IPS-20b (cell line): ENCODE results near the gene IRX4.
"Not testable (repeated sequence)": the region's sequence is repeated elsewhere in the genome, so short reads cannot be mapped to it uniquely, and the experiment has no call there.

Experiments used
- H3K27ac ChIP-seq: one replicate; pipeline ENCODE4 v1.5.1; 2013; ENCODE audit warnings: low read length
- H3K27me3 ChIP-seq: 2 replicates; pipeline ENCODE4 v1.6.1; 2013; ENCODE audit warnings: mild to moderate bottlenecking, low read length, inconsistent platforms; ENCODE audit not compliant: insufficient read depth
- H3K36me3 ChIP-seq: 2 replicates; pipeline ENCODE4 v1.6.1; 2013; ENCODE audit warnings: low read depth, mild to moderate bottlenecking, inconsistent platforms, low read length, moderate library complexity; ENCODE audit not compliant: insufficient read depth
- H3K4me1 ChIP-seq: 2 replicates; pipeline ENCODE4 v1.6.1; 2013; ENCODE audit warnings: mild to moderate bottlenecking, control low read depth, inconsistent platforms, low read length, moderate library complexity; ENCODE audit not compliant: insufficient read depth
- H3K4me3 ChIP-seq: 2 replicates; pipeline ENCODE4 v1.5.1; 2013; ENCODE audit warnings: mild to moderate bottlenecking, low read length, inconsistent platforms
- H3K9ac ChIP-seq: 2 replicates; pipeline ENCODE4 v1.6.1; 2013; ENCODE audit warnings: low read depth, mild to moderate bottlenecking, inconsistent platforms, low read length, moderate library complexity
- H3K9me3 ChIP-seq: 2 replicates; pipeline ENCODE4 v1.6.1; 2013; ENCODE audit warnings: mild to moderate bottlenecking, low read depth, low read length, inconsistent platforms; ENCODE audit not compliant: insufficient read depth

IRX4 gene

GRCh38 chr5:1873243-1873959 lies 9.3 kb downstream of the IRX4 start:
- Histone ChIP-seq H3K36me3 (no peaks in the 10 kb centered on the region), H3K4me1 (peaks cover 5% of the 10 kb centered on the region; the same call in 1 of the 2 replicates), H3K9ac (no peak overlapping the region), H3K9me3 (no peaks in the 10 kb centered on the region), H3K27me3 (peaks cover 92% of the 10 kb centered on the region), H3K4me3 (no peak overlapping the region), H3K27ac (no peak overlapping the region)

GRCh38 chr5:1871441-1871840 lies 11.3 kb downstream of the IRX4 start:
- H3K4me3 ChIP-seq = no peak overlapping the region
- peaks cover 5% of the 10 kb centered on the region; the same call in 1 of the 2 replicates for H3K4me1 ChIP-seq
- H3K9ac ChIP-seq = no peak overlapping the region
- no peaks in the 10 kb centered on the region for H3K36me3 ChIP-seq
- no peak overlapping the region for H3K27ac ChIP-seq
- peaks cover 92% of the 10 kb centered on the region for H3K27me3 ChIP-seq
- H3K9me3 ChIP-seq = no peaks in the 10 kb centered on the region

- H3K36me3 ChIP-seq, H3K9me3 ChIP-seq, H3K4me3 ChIP-seq, H3K27ac ChIP-seq, H3K9ac ChIP-seq, H3K4me1 ChIP-seq: not testable (repeated sequence)
- peaks cover 86% of the 10 kb centered on the region for H3K27me3 ChIP-seq
These were observed 12.1 kb downstream of the IRX4 start for GRCh38 chr5:1870435-1871272.

GRCh38 chr5:1868886-1869475 lies 13.7 kb downstream of the IRX4 start:
- Histone ChIP-seq H3K4me1 (no peaks in the 10 kb centered on the region), H3K36me3 (no peaks in the 10 kb centered on the region), H3K9me3 (no peaks in the 10 kb centered on the region), H3K27ac (no peak overlapping the region), H3K27me3 (peaks cover 77% of the 10 kb centered on the region), H3K9ac (no peak overlapping the region), H3K4me3 (no peak overlapping the region)

- no peaks in the 10 kb centered on the region for H3K9me3 ChIP-seq
- H3K4me1 ChIP-seq = no peaks in the 10 kb centered on the region
- peaks cover 67% of the 10 kb centered on the region for H3K27me3 ChIP-seq
- no peak overlapping the region for H3K9ac ChIP-seq
- no peaks in the 10 kb centered on the region for H3K36me3 ChIP-seq
- no peak overlapping the region for H3K4me3 ChIP-seq
- H3K27ac ChIP-seq = no peak overlapping the region
These were observed 14.9 kb downstream of the IRX4 start for GRCh38 chr5:1867815-1868143.

GRCh38 chr5:1867114-1867814 lies 15.5 kb downstream of the IRX4 start:
- H3K4me3 ChIP-seq = no peak overlapping the region
- no peak overlapping the region for H3K27ac ChIP-seq
- no peaks in the 10 kb centered on the region for H3K4me1 ChIP-seq
- H3K27me3 ChIP-seq = peaks cover 61% of the 10 kb centered on the region
- no peak overlapping the region for H3K9ac ChIP-seq
- H3K36me3 ChIP-seq = no peaks in the 10 kb centered on the region
- no peaks in the 10 kb centered on the region for H3K9me3 ChIP-seq

GRCh38 chr5:1865948-1866347 lies 16.8 kb downstream of the IRX4 start:
- H3K27ac ChIP-seq = no peak overlapping the region
- no peak overlapping the region for H3K4me3 ChIP-seq
- H3K36me3 ChIP-seq = no peaks in the 10 kb centered on the region
- peaks cover 49% of the 10 kb centered on the region for H3K27me3 ChIP-seq
- H3K9me3 ChIP-seq = no peaks in the 10 kb centered on the region
- H3K4me1 ChIP-seq = no peaks in the 10 kb centered on the region
- no peak overlapping the region for H3K9ac ChIP-seq

GRCh38 chr5:1865486-1865885 lies 17.2 kb downstream of the IRX4 start:
- peaks cover 46% of the 10 kb centered on the region for H3K27me3 ChIP-seq
- H3K9me3 ChIP-seq = no peaks in the 10 kb centered on the region
- no peaks in the 10 kb centered on the region for H3K36me3 ChIP-seq
- H3K4me1 ChIP-seq = no peaks in the 10 kb centered on the region
- H3K9ac ChIP-seq = no peak overlapping the region
- no peak overlapping the region for H3K27ac ChIP-seq
- H3K4me3 ChIP-seq = no peak overlapping the region

- Histone ChIP-seq H3K4me1 (no peaks in the 10 kb centered on the region), H3K27me3 (peaks cover 46% of the 10 kb centered on the region), H3K9me3 (no peaks in the 10 kb centered on the region), H3K4me3 (no peak overlapping the region), H3K9ac (no peak overlapping the region), H3K36me3 (no peaks in the 10 kb centered on the region), H3K27ac (no peak overlapping the region)
These were observed 17.8 kb downstream of the IRX4 start for GRCh38 chr5:1864896-1865440.

- H3K9me3 ChIP-seq = no peaks in the 10 kb centered on the region
- no peak overlapping the region for H3K27ac ChIP-seq
- H3K9ac ChIP-seq = no peak overlapping the region
- no peaks in the 10 kb centered on the region for H3K4me1 ChIP-seq
- H3K27me3 ChIP-seq = peaks cover 9% of the 10 kb centered on the region
- H3K4me3 ChIP-seq = no peak overlapping the region
- no peaks in the 10 kb centered on the region for H3K36me3 ChIP-seq
These were observed 21.8 kb downstream of the IRX4 start for GRCh38 chr5:1860949-1861348.

- Histone ChIP-seq H3K9me3 (no peaks in the 10 kb centered on the region), H3K36me3 (no peaks in the 10 kb centered on the region), H3K27ac (no peak overlapping the region), H3K27me3 (peaks cover 10% of the 10 kb centered on the region), H3K4me1 (no peaks in the 10 kb centered on the region), H3K4me3 (no peak overlapping the region), H3K9ac (no peak overlapping the region)
These were observed 22.6 kb downstream of the IRX4 start for GRCh38 chr5:1860021-1860610.
